Activated CD8-positive, alpha-beta memory T cell treated with anti-CD3 and anti-CD28 coated beads, Interleukin-2, amount 50 U/mL, for 48 hours (primary cell): ENCODE measurements around the gene OPCML.

ENCODE experiments used
- DNase-seq: peaks from one replicate; pipeline ENCODE4 v3.0.0-alpha.2; 2020

Gene OPCML

GRCh38 chr11:132691848-132692550 lies 840.3 kb downstream of the OPCML start:
- DNase-seq: no peak

GRCh38 chr11:132686886-132687285 lies 845.4 kb downstream of the OPCML start:
- no peak for DNase-seq

GRCh38 chr11:132685174-132685611 lies 847.1 kb downstream of the OPCML start:
- no peak for DNase-seq

GRCh38 chr11:132683602-132684001 lies 848.7 kb downstream of the OPCML start:
- DNase-seq: no peak

GRCh38 chr11:132681971-132682370 lies 850.3 kb downstream of the OPCML start:
- DNase-seq: no peak

DNA sequence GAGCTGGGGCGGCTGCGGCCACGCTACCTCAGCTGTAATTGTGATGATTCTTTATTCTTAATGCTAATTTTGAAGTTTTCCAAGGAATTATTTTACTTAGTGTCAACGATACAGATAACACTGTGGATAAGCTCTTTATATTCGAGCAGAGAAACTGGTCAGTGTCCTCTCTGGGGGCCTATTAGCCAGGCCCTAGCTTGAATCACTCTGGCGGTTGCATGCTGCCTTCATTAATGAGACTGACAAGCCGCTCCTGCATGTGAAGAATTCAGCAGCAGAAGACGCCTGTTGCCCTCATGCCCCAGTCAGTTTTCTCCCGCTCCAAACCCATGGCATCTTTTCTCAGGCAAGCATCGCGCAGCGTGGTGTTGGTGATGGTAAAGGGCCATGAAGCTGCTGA lies 851.7 kb downstream of the OPCML start:
- no peak for DNase-seq

DNA sequence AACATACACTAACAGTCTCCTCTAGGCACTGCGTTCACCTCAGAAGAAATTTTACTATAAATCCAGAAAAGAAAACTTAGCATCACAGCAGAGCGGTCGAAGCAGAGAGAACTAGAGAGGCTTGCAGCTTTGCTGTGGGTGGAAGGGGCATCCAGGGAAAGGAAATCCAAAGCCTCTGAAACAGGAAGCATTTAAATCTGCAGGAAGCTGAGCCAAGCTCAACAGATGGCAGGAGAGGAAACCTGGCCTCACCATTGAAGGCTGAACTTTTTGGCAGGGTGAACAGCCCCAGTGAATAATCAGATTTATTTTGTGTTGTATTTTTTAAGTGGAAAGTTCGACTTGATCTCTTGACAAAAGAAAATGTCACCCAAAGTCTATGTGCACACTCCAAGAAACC lies 858.1 kb downstream of the OPCML start:
- no peak for DNase-seq

- no peak for DNase-seq
Measured at GRCh38 chr11:132671851-132672370, 860.4 kb downstream of the OPCML start.

DNA sequence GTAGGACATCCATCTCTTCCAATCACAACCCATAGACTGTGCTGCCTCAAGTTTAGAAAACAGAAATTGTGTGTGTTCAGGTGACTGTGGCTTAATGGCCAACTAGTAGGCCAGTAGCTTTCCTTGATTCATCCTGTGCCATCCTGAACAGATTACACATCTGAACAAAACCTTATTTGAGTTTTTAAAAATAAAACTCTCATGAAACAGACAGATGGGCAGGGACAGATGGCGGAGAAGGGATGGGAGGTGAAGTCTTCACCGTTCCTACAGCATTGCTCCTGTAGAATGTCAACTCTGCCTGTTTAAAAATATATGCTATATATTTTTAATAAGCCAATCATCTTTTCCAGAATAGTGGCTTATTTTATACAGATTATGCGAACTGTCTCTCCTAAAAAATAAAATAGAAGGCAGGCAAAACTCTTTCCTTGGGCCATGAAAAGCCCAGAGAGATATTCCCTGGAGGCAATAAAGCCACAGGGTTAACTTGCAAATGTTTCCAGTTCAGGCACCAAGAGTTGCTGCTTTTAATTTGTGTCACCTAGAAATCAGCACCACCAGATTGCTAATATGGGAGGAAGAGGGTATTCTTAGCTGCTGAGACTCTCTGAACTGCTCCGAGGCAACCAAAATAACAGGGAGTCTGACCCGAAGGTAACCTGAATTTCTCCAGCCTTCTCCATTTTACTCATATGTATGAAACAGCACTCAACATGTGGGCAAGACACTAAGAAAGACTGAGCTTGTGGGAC lies 861.2 kb downstream of the OPCML start:
- DNase-seq: no peak

DNA sequence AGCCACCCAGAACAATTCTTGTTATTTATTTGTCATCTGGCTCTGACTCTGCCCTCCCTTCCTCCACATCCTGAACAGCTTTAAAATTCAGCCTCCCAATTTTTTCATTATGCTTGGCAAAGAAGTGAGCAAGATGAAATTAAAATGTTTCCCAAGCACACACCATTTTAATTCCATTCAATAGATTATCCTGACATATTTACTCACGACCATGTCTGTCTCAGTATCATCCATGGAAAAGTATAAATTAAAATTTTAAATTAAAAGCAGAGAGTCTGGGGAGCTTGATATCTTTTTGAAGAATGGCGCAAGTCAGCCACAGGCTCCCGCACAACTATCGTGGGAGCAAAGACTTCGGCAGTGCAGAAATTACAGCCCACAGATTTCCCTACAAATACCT lies 862.4 kb downstream of the OPCML start:
- DNase-seq: no peak

GRCh38 chr11:132665205-132665604 lies 867.1 kb downstream of the OPCML start:
- no peak for DNase-seq

- no peak for DNase-seq
Measured at GRCh38 chr11:132658696-132659095, 873.6 kb downstream of the OPCML start.

DNA sequence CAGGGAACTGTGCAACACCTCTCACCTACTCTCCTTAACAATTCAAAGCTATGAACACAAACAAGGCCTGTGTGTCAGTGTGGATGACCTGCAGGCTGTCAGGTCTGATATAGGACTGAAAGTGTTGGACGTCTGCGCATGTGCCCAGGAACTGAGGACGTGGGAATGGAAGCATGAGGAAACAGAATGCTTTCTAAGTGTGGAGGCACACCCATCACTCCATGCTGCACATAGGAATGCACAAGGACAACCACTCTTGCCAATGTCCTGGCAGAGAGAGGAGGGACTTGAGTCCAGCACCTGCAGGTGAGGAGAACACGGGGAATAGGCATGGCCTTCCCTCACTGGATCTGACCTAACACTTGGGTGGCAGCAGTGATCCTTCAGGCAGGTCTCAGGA lies 874.3 kb downstream of the OPCML start:
- no peak for DNase-seq

DNA sequence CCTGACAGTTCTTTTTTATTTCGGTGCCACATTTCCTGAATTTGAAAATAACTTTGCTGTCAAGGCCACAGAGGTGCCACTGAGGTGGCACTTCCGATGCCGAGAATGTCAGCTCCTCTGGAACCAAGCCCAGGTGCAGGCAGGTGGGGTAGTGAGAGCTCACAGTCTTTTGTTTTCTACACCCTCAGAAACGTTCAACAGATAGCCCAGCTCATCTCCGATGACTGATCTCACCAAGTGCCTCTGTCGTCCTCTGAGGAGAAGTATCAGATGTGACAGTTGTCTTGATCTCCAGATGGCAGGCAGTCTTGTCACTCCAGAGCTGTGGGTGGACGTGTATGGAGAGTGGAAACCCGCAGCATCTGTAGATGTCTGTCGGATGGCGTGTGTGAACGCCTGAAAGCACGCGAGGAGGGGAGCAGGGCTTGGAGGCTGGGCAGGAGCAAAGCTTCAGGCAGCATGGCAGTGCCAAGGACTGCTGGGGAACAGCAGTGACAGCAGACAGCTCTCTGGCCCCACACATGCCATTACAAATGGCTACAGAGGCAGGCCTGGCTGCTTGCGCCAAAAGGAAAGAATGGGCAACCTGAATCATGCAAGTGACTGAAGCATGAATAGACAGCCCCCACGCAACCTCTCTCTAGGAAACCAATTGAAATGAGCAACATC lies 877.0 kb downstream of the OPCML start:
- no peak for DNase-seq

DNA sequence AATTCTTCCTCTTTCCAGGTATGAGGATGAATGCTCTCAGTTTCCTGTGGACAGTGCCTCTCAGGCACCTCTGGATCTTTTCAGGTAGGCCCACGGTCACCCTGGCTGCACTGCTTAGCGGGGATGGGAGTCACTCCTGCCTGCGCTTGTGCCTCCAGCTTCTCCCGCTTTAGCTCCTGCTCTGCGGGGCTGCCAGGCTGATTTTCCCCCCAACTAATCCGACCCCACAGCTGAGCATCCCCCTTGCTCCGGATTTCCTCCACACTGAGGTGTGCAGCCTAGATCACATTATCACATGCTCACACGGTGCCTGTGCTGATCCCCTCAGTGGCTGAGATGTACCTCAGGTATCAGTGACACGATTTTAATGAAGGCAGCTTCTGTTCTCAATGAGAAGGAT lies 879.1 kb downstream of the OPCML start:
- DNase-seq: no peak

GRCh38 chr11:132650969-132651720 lies 881.2 kb downstream of the OPCML start:
- DNase-seq: no peak

GRCh38 chr11:132649277-132649676 lies 883.0 kb downstream of the OPCML start:
- DNase-seq: no peak

- DNase-seq: no peak
Measured at GRCh38 chr11:132648851-132649250, 883.5 kb downstream of the OPCML start.

GRCh38 chr11:132646890-132647289 lies 885.4 kb downstream of the OPCML start:
- DNase-seq: no peak

DNA sequence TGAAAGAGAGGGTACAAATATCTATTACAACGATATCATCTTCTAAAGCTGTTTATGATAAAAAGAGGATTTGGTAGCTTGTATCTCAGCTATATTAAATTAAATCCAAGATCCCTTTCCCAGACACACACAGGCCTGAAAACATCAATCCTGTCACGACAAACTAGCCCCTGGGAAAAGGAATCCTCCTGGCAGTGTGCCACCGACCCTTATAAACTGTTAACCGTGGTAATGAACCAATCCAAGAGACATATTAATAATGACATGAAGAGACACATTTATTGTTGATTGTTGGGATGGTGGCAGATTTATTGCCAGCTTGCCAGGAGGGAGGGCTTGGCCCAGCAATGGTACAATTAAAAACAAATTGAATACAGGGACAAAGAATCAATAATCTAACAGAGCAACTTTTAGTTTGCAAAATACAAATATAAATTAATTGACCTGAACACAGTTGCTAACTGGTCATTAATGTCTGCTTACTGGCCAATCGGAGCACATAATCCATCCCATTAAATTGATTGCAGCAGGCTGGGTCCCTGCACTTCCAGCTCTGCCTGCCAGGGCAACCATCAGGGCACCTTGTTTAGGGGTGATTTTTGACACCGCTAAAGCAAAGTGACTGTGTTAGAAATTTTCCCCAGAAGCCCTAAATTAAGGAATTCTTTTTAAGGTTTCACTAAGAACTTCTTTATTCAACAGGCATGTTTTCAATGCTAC lies 887.6 kb downstream of the OPCML start:
- DNase-seq: no peak

GRCh38 chr11:132643239-132643638 lies 889.1 kb downstream of the OPCML start:
- DNase-seq: no peak

GRCh38 chr11:132640952-132641351 lies 891.3 kb downstream of the OPCML start:
- DNase-seq: no peak
